Activated T-cell treated with anti-CD3 and anti-CD28 coated beads, Interleukin-2, amount 50 U/mL, for 24 hours (primary cell): Measurements from ENCODE around the gene PPP6R3.
"Not testable (repeated sequence)": the region's sequence is repeated elsewhere in the genome, so short reads cannot be mapped to it uniquely, and the experiment has no call there.

Source experiments
- DNase-seq: peaks from one replicate; pipeline ENCODE4 v3.0.0-alpha.2; 2020
- H3K27ac Mint-ChIP-seq: 2 replicates; pipeline ENCODE4 v1.8.0; 2020; ENCODE audit warnings: mild to moderate bottlenecking, mixed read lengths
- H3K27me3 Mint-ChIP-seq: 2 replicates; pipeline ENCODE4 v1.8.0; 2020; ENCODE audit warnings: mixed read lengths
- H3K36me3 Mint-ChIP-seq: 2 replicates; pipeline ENCODE4 v1.8.0; 2020; ENCODE audit warnings: low read depth, mixed read lengths
- H3K4me1 Mint-ChIP-seq: 2 replicates; pipeline ENCODE4 v1.8.0; 2020; ENCODE audit warnings: low read depth, mixed read lengths
- H3K4me3 Mint-ChIP-seq: 2 replicates; pipeline ENCODE4 v1.8.0; 2020; ENCODE audit warnings: mild to moderate bottlenecking, moderate library complexity, mixed read lengths
- H3K9me3 Mint-ChIP-seq: 2 replicates; pipeline ENCODE4 v1.8.0; 2020; ENCODE audit warnings: mixed read lengths

PPP6R3 gene

GRCh38 chr11:68429661-68430060 lies 30.9 kb upstream of the PPP6R3 start:
- no peaks in the 10 kb centered on the region for H3K4me1 Mint-ChIP-seq
- H3K9me3 Mint-ChIP-seq = peaks cover 9% of the 10 kb centered on the region
- no peak overlapping the region for H3K27ac Mint-ChIP-seq
- peaks cover 30% of the 10 kb centered on the region for H3K36me3 Mint-ChIP-seq
- DNase-seq = no peak
- no peak overlapping the region for H3K4me3 Mint-ChIP-seq
- no peaks in the 10 kb centered on the region for H3K27me3 Mint-ChIP-seq

- H3K4me1 Mint-ChIP-seq = no peaks in the 10 kb centered on the region
- DNase-seq = no peak
- H3K27me3 Mint-ChIP-seq = no peaks in the 10 kb centered on the region
- H3K27ac Mint-ChIP-seq = no peak overlapping the region
- H3K36me3 Mint-ChIP-seq = peaks cover 27% of the 10 kb centered on the region
- H3K9me3 Mint-ChIP-seq = peaks cover 9% of the 10 kb centered on the region
- H3K4me3 Mint-ChIP-seq = no peak overlapping the region
Observed at GRCh38 chr11:68430384-68430783, 30.2 kb upstream of the PPP6R3 start.

GRCh38 chr11:68430801-68431200 lies 29.8 kb upstream of the PPP6R3 start:
- no peak for DNase-seq
- Mint-ChIP-seq H3K27me3 (no peaks in the 10 kb centered on the region), H3K4me3 (no peak overlapping the region), H3K9me3 (peaks cover 9% of the 10 kb centered on the region), H3K27ac (no peak overlapping the region), H3K4me1 (no peaks in the 10 kb centered on the region), H3K36me3 (peaks cover 26% of the 10 kb centered on the region)

GRCh38 chr11:68431984-68432645 lies 28.4 kb upstream of the PPP6R3 start:
- H3K4me1 Mint-ChIP-seq = no peaks in the 10 kb centered on the region
- H3K27ac Mint-ChIP-seq = no peak overlapping the region
- H3K36me3 Mint-ChIP-seq = peaks cover 23% of the 10 kb centered on the region
- DNase-seq = no peak
- H3K4me3 Mint-ChIP-seq = no peak overlapping the region
- H3K9me3 Mint-ChIP-seq = peaks cover 9% of the 10 kb centered on the region
- no peaks in the 10 kb centered on the region for H3K27me3 Mint-ChIP-seq

- H3K9me3 Mint-ChIP-seq = peaks cover 9% of the 10 kb centered on the region
- H3K4me3 Mint-ChIP-seq = no peak overlapping the region
- no peak for DNase-seq
- no peak overlapping the region for H3K27ac Mint-ChIP-seq
- peaks cover 3% of the 10 kb centered on the region for H3K4me1 Mint-ChIP-seq
- no peaks in the 10 kb centered on the region for H3K27me3 Mint-ChIP-seq
- H3K36me3 Mint-ChIP-seq = peaks cover 23% of the 10 kb centered on the region
Observed at GRCh38 chr11:68432874-68433273, 27.7 kb upstream of the PPP6R3 start.

GRCh38 chr11:68433541-68433940 lies 27.0 kb upstream of the PPP6R3 start:
- no peak overlapping the region for H3K4me3 Mint-ChIP-seq
- no peak overlapping the region for H3K27ac Mint-ChIP-seq
- DNase-seq = no peak
- H3K9me3 Mint-ChIP-seq = peaks cover 9% of the 10 kb centered on the region
- peaks cover 19% of the 10 kb centered on the region for H3K36me3 Mint-ChIP-seq
- peaks cover 3% of the 10 kb centered on the region for H3K4me1 Mint-ChIP-seq
- H3K27me3 Mint-ChIP-seq = no peaks in the 10 kb centered on the region

- H3K27ac Mint-ChIP-seq, DNase-seq, H3K4me3 Mint-ChIP-seq, H3K27me3 Mint-ChIP-seq, H3K9me3 Mint-ChIP-seq, H3K4me1 Mint-ChIP-seq: not testable (repeated sequence)
- peaks cover 15% of the 10 kb centered on the region for H3K36me3 Mint-ChIP-seq
Observed at GRCh38 chr11:68434159-68434558, 26.4 kb upstream of the PPP6R3 start.

GRCh38 chr11:68436162-68436888 lies 24.2 kb upstream of the PPP6R3 start:
- no peaks in the 10 kb centered on the region for H3K9me3 Mint-ChIP-seq
- no peaks in the 10 kb centered on the region for H3K27me3 Mint-ChIP-seq
- peaks cover 3% of the 10 kb centered on the region for H3K4me1 Mint-ChIP-seq
- H3K4me3 Mint-ChIP-seq = no peak overlapping the region
- H3K27ac Mint-ChIP-seq = no peak overlapping the region
- H3K36me3 Mint-ChIP-seq = no peaks in the 10 kb centered on the region
- no peak for DNase-seq

- Mint-ChIP-seq H3K27ac (no peak overlapping the region), H3K9me3 (no peaks in the 10 kb centered on the region), H3K4me3 (no peak overlapping the region), H3K36me3 (no peaks in the 10 kb centered on the region), H3K4me1 (peaks cover 3% of the 10 kb centered on the region), H3K27me3 (no peaks in the 10 kb centered on the region)
- no peak for DNase-seq
Observed at GRCh38 chr11:68436985-68437926, 23.3 kb upstream of the PPP6R3 start.

- Mint-ChIP-seq H3K27me3 (no peaks in the 10 kb centered on the region), H3K27ac (no peak overlapping the region), H3K36me3 (no peaks in the 10 kb centered on the region), H3K4me3 (no peak overlapping the region), H3K4me1 (peaks cover 3% of the 10 kb centered on the region), H3K9me3 (no peaks in the 10 kb centered on the region)
- no peak for DNase-seq
Observed at GRCh38 chr11:68437927-68438657, 22.5 kb upstream of the PPP6R3 start.

GRCh38 chr11:68438658-68439259 lies 21.8 kb upstream of the PPP6R3 start:
- no peaks in the 10 kb centered on the region for H3K27me3 Mint-ChIP-seq
- no peak for DNase-seq
- no peak overlapping the region for H3K4me3 Mint-ChIP-seq
- H3K9me3 Mint-ChIP-seq = no peaks in the 10 kb centered on the region
- H3K27ac Mint-ChIP-seq = no peak overlapping the region
- H3K36me3 Mint-ChIP-seq = no peaks in the 10 kb centered on the region
- H3K4me1 Mint-ChIP-seq = peaks cover 3% of the 10 kb centered on the region

- Mint-ChIP-seq H3K36me3 (no peaks in the 10 kb centered on the region), H3K4me1 (peaks cover 3% of the 10 kb centered on the region), H3K27me3 (no peaks in the 10 kb centered on the region), H3K27ac (no peak overlapping the region), H3K4me3 (no peak overlapping the region), H3K9me3 (no peaks in the 10 kb centered on the region)
- DNase-seq = no peak
Observed at GRCh38 chr11:68439355-68440065, 21.0 kb upstream of the PPP6R3 start.

- no peak overlapping the region for H3K4me3 Mint-ChIP-seq
- H3K27me3 Mint-ChIP-seq = no peaks in the 10 kb centered on the region
- H3K36me3 Mint-ChIP-seq = no peaks in the 10 kb centered on the region
- H3K27ac Mint-ChIP-seq = no peak overlapping the region
- H3K9me3 Mint-ChIP-seq = no peaks in the 10 kb centered on the region
- DNase-seq = no peak
- peaks cover 3% of the 10 kb centered on the region for H3K4me1 Mint-ChIP-seq
Observed at GRCh38 chr11:68440224-68440623, 20.3 kb upstream of the PPP6R3 start.
